Trophoblast cell (in vitro differentiated cells and primary cell): ENCODE measurements around the gene ATG14.
"Not testable (repeated sequence)": the region's sequence is repeated elsewhere in the genome, so short reads cannot be mapped to it uniquely, and the experiment has no call there.

Experiments
- DNase-seq, 2 donors: peaks; one replicate each; pipeline ENCODE4 v3.0.0-alpha.2; 2016
- H2AFZ ChIP-seq: 2 replicates; pipeline ENCODE4 v1.6.1; 2013; ENCODE audit warnings: low read length, moderate library complexity, mild to moderate bottlenecking; ENCODE audit not compliant: insufficient read depth, poor library complexity
- H2AK5ac ChIP-seq: 2 replicates; pipeline ENCODE4 v1.6.1; 2013; ENCODE audit warnings: mild to moderate bottlenecking, low read length
- H2BK120ac ChIP-seq: 2 replicates; pipeline ENCODE4 v1.6.1; 2013; ENCODE audit warnings: low read length, mild to moderate bottlenecking, moderate library complexity; ENCODE audit not compliant: insufficient read depth, poor library complexity
- H2BK12ac ChIP-seq: 2 replicates; pipeline ENCODE4 v1.6.1; 2013; ENCODE audit warnings: mild to moderate bottlenecking, low read length, moderate library complexity
- H2BK5ac ChIP-seq: 2 replicates; pipeline ENCODE4 v1.6.1; 2013; ENCODE audit warnings: low read length, low read depth, moderate library complexity, mild to moderate bottlenecking; ENCODE audit not compliant: poor library complexity
- H3K14ac ChIP-seq: 2 replicates; pipeline ENCODE4 v1.6.1; 2013; ENCODE audit warnings: mild to moderate bottlenecking, low read length
- H3K18ac ChIP-seq: 2 replicates; pipeline ENCODE4 v1.6.1; 2013; ENCODE audit warnings: mild to moderate bottlenecking, low read length
- H3K23ac ChIP-seq: 2 replicates; pipeline ENCODE4 v1.6.1; 2013; ENCODE audit warnings: low read length
- H3K27ac ChIP-seq: 2 replicates; pipeline ENCODE4 v1.5.1; 2013; ENCODE audit warnings: low read depth, mild to moderate bottlenecking, inconsistent platforms, low read length, moderate library complexity
- H3K27me3 ChIP-seq: 2 replicates; pipeline ENCODE4 v1.6.1; 2013; ENCODE audit warnings: inconsistent platforms, mild to moderate bottlenecking, low read length, moderate library complexity; ENCODE audit not compliant: insufficient read depth
- H3K36me3 ChIP-seq, 2 experiments: 1 replicate in 1 of 2; 2 replicates in 1 of 2; pipeline ENCODE4 v1.6.1; 2013; ENCODE audit warnings: low read length in 2 of 2, mild to moderate bottlenecking in 2 of 2, moderate library complexity in 1 of 2; ENCODE audit not compliant: insufficient read depth in 2 of 2, control insufficient read depth in 1 of 2
- H3K4ac ChIP-seq: 2 replicates; pipeline ENCODE4 v1.6.1; 2013; ENCODE audit warnings: low read depth, mild to moderate bottlenecking, low read length, moderate library complexity
- H3K4me1 ChIP-seq, 2 experiments: 1 replicate in 1 of 2; 2 replicates in 1 of 2; pipeline ENCODE4 v1.6.1; 2013; ENCODE audit warnings: low read length in 2 of 2, mild to moderate bottlenecking in 2 of 2, moderate library complexity in 1 of 2; ENCODE audit not compliant: insufficient read depth in 2 of 2, control insufficient read depth in 1 of 2
- H3K4me2 ChIP-seq: 2 replicates; pipeline ENCODE4 v1.6.1; 2013; ENCODE audit warnings: inconsistent platforms, mild to moderate bottlenecking, low read length, moderate library complexity
- H3K4me3 ChIP-seq: 2 replicates; pipeline ENCODE4 v1.5.1; 2013; ENCODE audit warnings: mild to moderate bottlenecking, low read depth, low read length, inconsistent platforms
- H3K79me1 ChIP-seq: one replicate; pipeline ENCODE4 v1.6.1; 2013; ENCODE audit warnings: low read length
- H3K79me2 ChIP-seq: 2 replicates; pipeline ENCODE4 v1.6.1; 2013; ENCODE audit warnings: low read length, mild to moderate bottlenecking; ENCODE audit not compliant: control insufficient read depth, insufficient read depth, poor library complexity
- H3K9ac ChIP-seq: 2 replicates; pipeline ENCODE4 v1.6.1; 2013; ENCODE audit warnings: mild to moderate bottlenecking, low read length
- H3K9me3 ChIP-seq: 2 replicates; pipeline ENCODE4 v1.6.1; 2013; ENCODE audit warnings: low read depth, mild to moderate bottlenecking, control low read depth, inconsistent platforms, low read length; ENCODE audit not compliant: insufficient read depth
- H4K12ac ChIP-seq: 2 replicates; pipeline ENCODE4 v1.6.1; 2013; ENCODE audit warnings: low read depth, mild to moderate bottlenecking, low read length, moderate library complexity
- H4K8ac ChIP-seq: 2 replicates; pipeline ENCODE4 v1.6.1; 2013; ENCODE audit warnings: low read depth, mild to moderate bottlenecking, low read length, moderate library complexity
- H4K91ac ChIP-seq: one replicate; pipeline ENCODE4 v1.6.1; 2013; ENCODE audit warnings: low read depth, mild to moderate bottlenecking, low read length, moderate library complexity
- WGBS: extraction: QIAGEN DNeasy Blood & Tissue Kit; methylation state at CpG from one replicate; pipeline ENCODE4 v1.1.7; 2013; ENCODE audit warnings: missing lambda C conversion rate; ENCODE audit not compliant: insufficient read length, insufficient coverage; ENCODE audit errors: extremely low coverage; 5-methylcytosine and 5-hydroxymethylcytosine counted together

The ATG14 gene

GRCh38 chr14:55384536-55384935 is 27.1 kb downstream of the ATG14 start:
- Histone ChIP-seq H3K4me1 (peaks cover 0 to 3% of the 10 kb centered on the region in 2 experiments), H3K4me2 (no peak overlapping the region), H2BK12ac (no peak overlapping the region), H3K9ac (no peak overlapping the region), H2BK120ac (no peak overlapping the region), H2AK5ac (no peak overlapping the region), H2BK5ac (no peak overlapping the region), H3K4me3 (no peak overlapping the region), H3K79me1 (no peaks in the 10 kb centered on the region), H3K27me3 (no peaks in the 10 kb centered on the region), H3K4ac (no peak overlapping the region), H4K8ac (no peak overlapping the region), H3K14ac (no peak overlapping the region), H3K23ac (no peak overlapping the region), H3K27ac (no peak overlapping the region), H3K79me2 (no peaks in the 10 kb centered on the region), H3K9me3 (no peaks in the 10 kb centered on the region), H4K12ac (no peak overlapping the region), H4K91ac (no peak overlapping the region), H2AFZ (no peak overlapping the region), H3K18ac (no peak overlapping the region), H3K36me3 (peaks cover 6 to 18% of the 10 kb centered on the region in 2 experiments)
- DNase-seq = no peak
- no CpG with 5 or more reads among the region's 3 CpGs for WGBS

DNA sequence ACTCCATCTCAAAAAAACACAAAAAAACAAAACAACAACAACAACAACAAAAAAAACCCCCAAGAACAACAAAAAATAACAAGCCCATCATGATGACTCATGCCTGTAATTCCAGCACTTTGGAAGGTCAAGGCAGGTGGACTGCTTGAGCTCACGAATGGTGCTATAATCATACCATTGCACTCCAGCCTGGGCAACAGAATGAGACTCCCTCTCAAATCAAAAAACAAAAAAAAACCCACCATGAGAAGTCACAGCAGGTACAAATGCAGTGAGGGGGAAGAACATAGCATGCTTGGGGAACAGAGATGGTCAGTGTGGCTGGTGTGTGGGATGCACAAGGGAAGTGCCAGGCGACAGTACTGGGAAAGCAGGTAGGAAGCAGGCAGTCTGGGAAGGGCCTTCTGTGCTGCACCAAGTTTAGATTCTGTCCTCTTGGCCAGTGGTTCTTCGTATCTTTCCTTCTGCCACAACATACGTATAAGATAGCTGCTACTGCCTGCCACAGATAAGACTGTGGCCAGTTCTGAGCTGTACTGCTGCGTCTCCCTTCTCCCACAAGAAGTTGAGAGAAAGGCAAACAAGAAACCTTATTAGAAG is 28.0 kb downstream of the ATG14 start:
- no peak overlapping the region for H2AFZ ChIP-seq
- no peak overlapping the region for H4K8ac ChIP-seq
- H4K12ac ChIP-seq = no peak overlapping the region
- H3K27ac ChIP-seq = no peak overlapping the region
- peak in 1 of 2 donors; percentile 32 for DNase-seq
- no peak overlapping the region for H3K14ac ChIP-seq
- H2BK5ac ChIP-seq = no peak overlapping the region
- H2AK5ac ChIP-seq = no peak overlapping the region
- H3K4me3 ChIP-seq = no peak overlapping the region
- H3K18ac ChIP-seq = no peak overlapping the region
- H3K36me3 ChIP-seq = peaks cover 6 to 15% of the 10 kb centered on the region in 2 experiments
- no CpG with 5 or more reads among the region's 5 CpGs for WGBS
- no peak overlapping the region for H3K4me2 ChIP-seq
- no peaks in the 10 kb centered on the region for H3K9me3 ChIP-seq
- H3K79me2 ChIP-seq = no peaks in the 10 kb centered on the region
- no peak overlapping the region for H2BK12ac ChIP-seq
- H3K4ac ChIP-seq = no peak overlapping the region
- H4K91ac ChIP-seq = no peak overlapping the region
- H3K79me1 ChIP-seq = no peaks in the 10 kb centered on the region
- no peaks in the 10 kb centered on the region for H3K27me3 ChIP-seq
- peaks cover 0 to 3% of the 10 kb centered on the region in 2 experiments for H3K4me1 ChIP-seq
- H2BK120ac ChIP-seq = no peak overlapping the region
- no peak overlapping the region for H3K9ac ChIP-seq
- no peak overlapping the region for H3K23ac ChIP-seq

GRCh38 chr14:55383056-55383466 is 28.6 kb downstream of the ATG14 start:
- H2AFZ ChIP-seq, H3K18ac ChIP-seq, H3K9ac ChIP-seq, H4K8ac ChIP-seq, H3K4ac ChIP-seq, H3K79me2 ChIP-seq, H2BK5ac ChIP-seq, H2AK5ac ChIP-seq, H3K4me1 ChIP-seq, H2BK12ac ChIP-seq, H3K23ac ChIP-seq, H3K4me2 ChIP-seq, H3K27ac ChIP-seq, H3K4me3 ChIP-seq, H3K14ac ChIP-seq, H4K91ac ChIP-seq, H4K12ac ChIP-seq, H3K27me3 ChIP-seq, H3K79me1 ChIP-seq, H2BK120ac ChIP-seq, H3K9me3 ChIP-seq: not testable (repeated sequence)
- WGBS = no CpG with 5 or more reads among the region's 10 CpGs
- DNase-seq = peak; percentile 38 to 59
- peaks cover 6 to 15% of the 10 kb centered on the region in 2 experiments for H3K36me3 ChIP-seq

DNA sequence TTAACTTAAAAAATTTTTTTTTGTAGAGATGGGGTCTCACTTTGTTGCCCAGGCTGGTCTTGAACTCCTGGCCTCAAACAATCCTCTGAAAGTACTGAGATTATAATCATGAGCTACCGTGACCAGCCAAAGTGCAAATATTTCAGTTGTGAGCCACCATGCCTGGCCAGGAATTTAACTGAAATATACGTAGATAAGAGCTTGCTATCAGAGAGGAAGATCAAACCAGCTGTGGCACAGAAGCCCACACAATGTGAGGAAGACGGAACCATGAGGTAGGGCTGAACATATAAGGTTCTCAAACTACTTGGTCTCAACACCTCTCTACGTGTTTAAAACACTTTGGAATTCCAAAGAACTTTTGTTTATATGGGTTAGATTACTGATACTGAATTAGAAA is 29.1 kb downstream of the ATG14 start:
- Histone ChIP-seq H3K36me3 (peaks cover 6 to 15% of the 10 kb centered on the region in 2 experiments), H3K18ac (no peak overlapping the region), H4K12ac (no peak overlapping the region), H3K79me1 (no peaks in the 10 kb centered on the region), H3K9me3 (no peaks in the 10 kb centered on the region), H4K8ac (no peak overlapping the region), H3K4ac (no peak overlapping the region), H2BK12ac (no peak overlapping the region), H3K4me2 (no peak overlapping the region), H2BK5ac (no peak overlapping the region), H3K14ac (no peak overlapping the region), H3K27me3 (no peaks in the 10 kb centered on the region), H2BK120ac (no peak overlapping the region), H3K79me2 (no peaks in the 10 kb centered on the region), H2AK5ac (no peak overlapping the region), H3K4me1 (peaks cover 0 to 3% of the 10 kb centered on the region in 2 experiments), H3K9ac (no peak overlapping the region), H3K4me3 (no peak overlapping the region), H2AFZ (no peak overlapping the region), H3K27ac (no peak overlapping the region), H4K91ac (no peak overlapping the region), H3K23ac (no peak overlapping the region)
- whole genome bisulfite sequencing = no CpG with 5 or more reads among the region's 4 CpGs
- peak; percentile 86 to 97 for DNase-seq
